Fibroblast of lung (primary cell): Measurements from ENCODE around the gene CLN5. TPM values are rescaled to one million over a fixed set of nuclear protein-coding genes. Genes with fewer than 3 reads are reported as not detected.
A peak's percentile ranks its signal among the peaks of the same experiment; 100 is the strongest.

Experiments
- DNase-seq, 2 donors: peaks; one replicate each; pipeline versions ENCODE4 v3.0.0 to v3.0.0-alpha.2; 2010; ENCODE audit warnings: low read depth in 2 of 2
- H2AFZ ChIP-seq: 2 replicates; pipeline ENCODE4 v1.5.1; 2012; ENCODE audit warnings: low read length, control low read depth, inconsistent platforms
- H3K27ac ChIP-seq: 2 replicates; pipeline ENCODE4 v1.5.1; 2011; ENCODE audit warnings: low read length, control low read depth; ENCODE audit not compliant: insufficient read depth
- H3K27me3 ChIP-seq: 2 replicates; pipeline ENCODE4 v1.5.1; 2011; ENCODE audit warnings: mild to moderate bottlenecking, low read length; ENCODE audit not compliant: control insufficient read depth, insufficient read depth
- H3K36me3 ChIP-seq: 2 replicates; pipeline ENCODE4 v1.5.1; 2011; ENCODE audit warnings: low read length; ENCODE audit not compliant: control insufficient read depth, insufficient read depth
- H3K4me1 ChIP-seq: 2 replicates; pipeline ENCODE4 v1.5.1; 2011; ENCODE audit warnings: low read length; ENCODE audit not compliant: control insufficient read depth, insufficient read depth; ENCODE audit errors: extremely low read depth
- H3K4me2 ChIP-seq: 2 replicates; pipeline ENCODE4 v1.5.1; 2011; ENCODE audit warnings: low read length, control low read depth; ENCODE audit not compliant: insufficient read depth; ENCODE audit errors: extremely low read depth
- H3K4me3 ChIP-seq, 4 experiments: fragments of 200-600 bp in 1 of 4; sonication (generic) in 1 of 4; replicated peaks in 1 of 4; 2 replicates each; pipeline ENCODE4 v1.5.1; 2011 to 2016; ENCODE audit warnings: low read length in 4 of 4, low read depth in 3 of 4, mild to moderate bottlenecking in 3 of 4, control low read depth in 2 of 4, inconsistent platforms in 1 of 4, mixed read lengths in 1 of 4; ENCODE audit not compliant: insufficient read depth in 1 of 4; ENCODE audit errors: control extremely low read depth in 1 of 4
- H3K79me2 ChIP-seq: 2 replicates; pipeline ENCODE4 v1.5.1; 2012; ENCODE audit warnings: mild to moderate bottlenecking, low read length, inconsistent platforms; ENCODE audit not compliant: control insufficient read depth, insufficient read depth
- H3K9ac ChIP-seq: 2 replicates; pipeline ENCODE4 v1.5.1; 2011; ENCODE audit warnings: mild to moderate bottlenecking, low read length, control low read depth; ENCODE audit not compliant: insufficient read depth
- H3K9me3 ChIP-seq: 2 replicates; pipeline ENCODE4 v1.5.1; 2012; ENCODE audit warnings: low read depth, low read length; ENCODE audit not compliant: control insufficient read depth, insufficient read depth
- H4K20me1 ChIP-seq: 2 replicates; pipeline ENCODE4 v1.5.1; 2011; ENCODE audit warnings: low read length; ENCODE audit not compliant: control insufficient read depth, insufficient read depth; ENCODE audit errors: extremely low read depth
- EZH2 ChIP-seq: IDR thresholded peaks from 2 replicates; pipeline ENCODE4 v1.5.1; 2012; ENCODE audit warnings: low read length, control low read depth, mild to moderate bottlenecking; ENCODE audit errors: missing control alignments
- polyA plus RNA-seq, 2 donors: library from polyadenylated mRNA; depleted of rRNA in 1 of 2; stranded (reverse) in 1 of 2; unstranded in 1 of 2; fragments of >200 nt; gene quantifications; 2 replicates each; pipeline ENCODE4 v1.2.1, GENCODE V29; 2011 to 2012; ENCODE audit warnings: missing spikeins in 1 of 2
- total RNA-seq: library from RNA; depleted of rRNA; stranded (reverse); fragments of >200 nt; gene quantifications from 2 replicates; pipeline ENCODE4 v1.2.1, GENCODE V29; 2014
- TF ChIP-seq, protein P1 (sequence below), 2 donors: IDR thresholded peaks in 1 of 2; conservative IDR thresholded peaks in 1 of 2; 1 replicate in 1 of 2; 2 replicates in 1 of 2; pipeline ENCODE4 v1.5.1; 2011 to 2012; ENCODE audit warnings: low read length in 2 of 2, control low read depth in 1 of 2, inconsistent platforms in 1 of 2, low read depth in 1 of 2, mild to moderate bottlenecking in 1 of 2

CLN5 gene
- total and polyA plus RNA-seq, 2 donors (not counting 1 experiment from before 2014, with no cell fraction given) = 30.0 to 37.8 TPM

DNA sequence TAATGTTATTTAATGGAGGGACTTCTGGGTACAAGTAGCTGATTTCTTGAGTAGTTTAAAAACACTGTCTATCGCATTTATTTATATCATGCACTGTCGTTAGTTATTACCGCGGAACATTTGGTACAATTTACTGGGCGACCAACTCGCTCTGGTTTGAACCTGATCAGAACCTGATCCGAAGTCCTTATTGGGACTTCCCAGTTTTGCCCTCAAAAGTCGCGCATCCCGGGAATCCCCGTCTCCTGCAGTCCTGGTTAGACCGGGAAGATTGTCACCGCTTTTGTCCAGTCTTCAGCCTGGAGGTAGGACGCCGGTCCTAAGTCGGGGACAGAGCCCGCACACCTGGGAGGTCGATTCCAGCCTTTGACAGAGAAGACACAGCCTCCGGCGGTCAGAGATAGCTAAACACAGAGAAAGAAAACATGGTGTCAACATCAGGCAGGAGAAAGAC, 694 bp downstream of the CLN5 start:
- Histone ChIP-seq H2AFZ (peak overlapping the region; percentile 81), H3K27ac (peak overlapping the region; percentile 88), H3K27me3 (no peaks in the 10 kb centered on the region), H3K79me2 (peaks cover 6% of the 10 kb centered on the region), H3K9ac (peak overlapping the region; percentile 88), H3K4me1 (no peaks in the 10 kb centered on the region), H3K4me3 (peak overlapping the region; percentile 78 to 94 (median 85)), H3K4me2 (peak overlapping the region; percentile 98), H3K36me3 (no peaks in the 10 kb centered on the region), H4K20me1 (no peaks in the 10 kb centered on the region), H3K9me3 (no peaks in the 10 kb centered on the region)
- TF ChIP-seq EZH2 = no peak
- TF ChIP-seq, protein P1, sequence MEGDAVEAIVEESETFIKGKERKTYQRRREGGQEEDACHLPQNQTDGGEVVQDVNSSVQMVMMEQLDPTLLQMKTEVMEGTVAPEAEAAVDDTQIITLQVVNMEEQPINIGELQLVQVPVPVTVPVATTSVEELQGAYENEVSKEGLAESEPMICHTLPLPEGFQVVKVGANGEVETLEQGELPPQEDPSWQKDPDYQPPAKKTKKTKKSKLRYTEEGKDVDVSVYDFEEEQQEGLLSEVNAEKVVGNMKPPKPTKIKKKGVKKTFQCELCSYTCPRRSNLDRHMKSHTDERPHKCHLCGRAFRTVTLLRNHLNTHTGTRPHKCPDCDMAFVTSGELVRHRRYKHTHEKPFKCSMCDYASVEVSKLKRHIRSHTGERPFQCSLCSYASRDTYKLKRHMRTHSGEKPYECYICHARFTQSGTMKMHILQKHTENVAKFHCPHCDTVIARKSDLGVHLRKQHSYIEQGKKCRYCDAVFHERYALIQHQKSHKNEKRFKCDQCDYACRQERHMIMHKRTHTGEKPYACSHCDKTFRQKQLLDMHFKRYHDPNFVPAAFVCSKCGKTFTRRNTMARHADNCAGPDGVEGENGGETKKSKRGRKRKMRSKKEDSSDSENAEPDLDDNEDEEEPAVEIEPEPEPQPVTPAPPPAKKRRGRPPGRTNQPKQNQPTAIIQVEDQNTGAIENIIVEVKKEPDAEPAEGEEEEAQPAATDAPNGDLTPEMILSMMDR (conservative IDR thresholded peaks at IDR 0.05 in 1 of 2, IDR thresholded peaks at IDR 0.05 in 1 of 2; ENCODE audit: low read depth in 1 of 2, low read length in 2 of 2) = no peak
- DNase-seq = peak; percentile 14 to 32

DNA sequence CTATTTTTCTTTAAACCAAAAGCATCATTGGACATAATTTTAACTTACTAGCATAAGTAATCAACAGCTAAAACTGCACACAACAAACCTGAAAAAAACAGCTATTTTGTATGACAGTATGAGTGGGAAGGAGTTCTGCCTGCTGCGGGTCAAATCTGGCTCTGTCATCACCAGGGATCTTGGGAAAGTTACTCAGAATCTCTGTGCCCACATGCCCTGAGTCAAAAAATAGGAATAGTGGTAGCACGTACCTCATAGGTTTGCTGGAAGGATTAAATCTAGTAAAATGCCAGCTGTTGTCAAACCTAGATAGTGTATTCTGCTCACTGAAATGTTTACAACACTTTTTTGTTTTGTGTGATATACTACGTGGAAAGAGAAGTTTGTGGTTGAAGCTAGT, 1.1 kb downstream of the CLN5 start:
- H3K36me3 ChIP-seq = no peaks in the 10 kb centered on the region
- TF ChIP-seq EZH2 = no peak
- TF ChIP-seq, protein P1 (conservative IDR thresholded peaks at IDR 0.05 in 1 of 2, IDR thresholded peaks at IDR 0.05 in 1 of 2; ENCODE audit: low read depth in 1 of 2, low read length in 2 of 2) = no peak
- H2AFZ ChIP-seq = no peak overlapping the region
- peak overlapping the region; percentile 98 for H3K4me2 ChIP-seq
- DNase-seq = peak in 1 of 2 donors; percentile 28
- peaks cover 6% of the 10 kb centered on the region for H3K79me2 ChIP-seq
- H3K9me3 ChIP-seq = no peaks in the 10 kb centered on the region
- no peaks in the 10 kb centered on the region for H4K20me1 ChIP-seq
- peak overlapping the region; percentile 88 for H3K27ac ChIP-seq
- H3K27me3 ChIP-seq = no peaks in the 10 kb centered on the region
- H3K4me1 ChIP-seq = no peaks in the 10 kb centered on the region
- H3K4me3 ChIP-seq = peak overlapping the region; percentile 78 to 94 (median 85)
- H3K9ac ChIP-seq = peak overlapping the region; percentile 88

DNA sequence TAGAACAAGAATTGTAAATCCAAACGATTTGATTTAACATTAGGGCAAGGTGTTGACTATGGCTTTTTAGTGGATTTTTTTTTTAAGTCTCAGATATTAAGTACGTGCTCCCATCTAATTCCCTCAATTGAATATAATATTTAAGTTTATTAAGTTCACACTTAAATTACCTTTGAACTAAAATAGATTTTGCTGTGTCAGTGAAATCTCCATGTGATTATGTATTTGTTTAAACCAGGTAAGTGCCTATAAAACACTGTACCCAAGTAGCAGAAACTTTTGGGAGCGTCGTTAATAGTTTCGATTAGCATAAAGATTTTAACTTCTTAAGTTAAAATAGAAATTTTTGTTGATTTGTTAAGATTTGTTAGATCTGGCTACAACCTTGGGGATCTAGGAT, 1.6 kb downstream of the CLN5 start:
- no peak overlapping the region for H2AFZ ChIP-seq
- no peak for DNase-seq
- H3K27me3 ChIP-seq = no peaks in the 10 kb centered on the region
- peaks cover 6% of the 10 kb centered on the region for H3K79me2 ChIP-seq
- no peaks in the 10 kb centered on the region for H3K36me3 ChIP-seq
- TF ChIP-seq, protein P1 (conservative IDR thresholded peaks at IDR 0.05 in 1 of 2, IDR thresholded peaks at IDR 0.05 in 1 of 2; ENCODE audit: low read depth in 1 of 2, low read length in 2 of 2) = no peak
- no peak for TF ChIP-seq EZH2
- no peaks in the 10 kb centered on the region for H3K9me3 ChIP-seq
- no peaks in the 10 kb centered on the region for H4K20me1 ChIP-seq
- no peaks in the 10 kb centered on the region for H3K4me1 ChIP-seq
- H3K27ac ChIP-seq = no peak overlapping the region
- H3K4me2 ChIP-seq = peak overlapping the region; percentile 98
- no peak overlapping the region for H3K9ac ChIP-seq
- peak overlapping the region in 3 of 4 experiments; percentile 78 to 88 (median 82) for H3K4me3 ChIP-seq
